Fibroblast of skin of left biceps (primary cell): Measurements from ENCODE around the gene RAPGEF1.

Experiments used
- DNase-seq, 2 experiments: peaks; one replicate each; pipeline ENCODE4 v3.0.0-alpha.2; 2013; ENCODE audit warnings: low read depth in 2 of 2

RAPGEF1 gene

GRCh38 chr9:131529597-131530545 is 210.0 kb downstream of the RAPGEF1 start:
- no peak for DNase-seq

GRCh38 chr9:131528886-131529505 is 210.9 kb downstream of the RAPGEF1 start:
- no peak for DNase-seq

GRCh38 chr9:131528186-131528585 is 211.7 kb downstream of the RAPGEF1 start:
- no peak for DNase-seq
